HEK293 (cell line): ENCODE measurements around the gene IFT80.

Experiments used
- CTCF ChIP-seq: fragments of 450-650 bp; formaldehyde crosslinking; IDR thresholded peaks from 2 replicates; pipeline ENCODE4 v1.5.1; 2016; ENCODE audit warnings: missing biosample characterization, missing genetic modification characterization
- SCRT1 ChIP-seq: fragments of 450-650 bp; formaldehyde crosslinking; IDR thresholded peaks from 2 replicates; pipeline ENCODE4 v1.5.1; 2016; ENCODE audit warnings: missing biosample characterization, missing genetic modification characterization, borderline replicate concordance
- ZBTB7A ChIP-seq: fragments of 450-650 bp; formaldehyde crosslinking; IDR thresholded peaks from 2 replicates; pipeline ENCODE4 v1.5.1; 2016; ENCODE audit warnings: low read depth, missing biosample characterization, missing genetic modification characterization
- ZNF16 ChIP-seq: fragments of 450-650 bp; formaldehyde crosslinking; IDR thresholded peaks from 2 replicates; pipeline ENCODE4 v1.5.1; 2016; ENCODE audit warnings: low read depth, missing biosample characterization, missing genetic modification characterization
- ZNF514 ChIP-seq: fragments of 450-650 bp; formaldehyde crosslinking; IDR thresholded peaks from 2 replicates; pipeline ENCODE4 v1.5.1; 2016; ENCODE audit warnings: missing biosample characterization, missing genetic modification characterization
- ZNF580 ChIP-seq: fragments of 450-650 bp; formaldehyde crosslinking; IDR thresholded peaks from 2 replicates; pipeline ENCODE4 v1.5.1; 2016; ENCODE audit warnings: missing biosample characterization, missing genetic modification characterization

- TF ChIP-seq CTCF (no peak), ZBTB7A (tag by site-specific recombination) (no peak), SCRT1 (tag by site-specific recombination) (no peak), ZNF580 (tag by site-specific recombination) (no peak), ZNF514 (no peak), ZNF16 (tag by site-specific recombination) (no peak)
Observed at GRCh38 chr3:160403796-160404470, 4.9 kb upstream of the IFT80 start.
